Transverse colon (tissue), 4 donors: ENCODE results near the gene SPPL3. TPM values are rescaled to one million over a fixed set of nuclear protein-coding genes. Genes with fewer than 3 reads are reported as not detected.

Experiments
- DNase-seq: peaks from one replicate; pipeline ENCODE4 v3.0.0-alpha.2; 2019
- H3K27ac ChIP-seq, 4 donors: fragments of 200-600 bp; sonication (generic); 2 replicates each; pipeline ENCODE4 v1.5.1; 2016 to 2018; ENCODE audit warnings: inconsistent platforms in 4 of 4
- H3K27me3 ChIP-seq: fragments of 200-600 bp; sonication (generic); 2 replicates; pipeline ENCODE4 v1.5.1; 2017; ENCODE audit warnings: inconsistent platforms
- H3K36me3 ChIP-seq, 4 donors: fragments of 200-600 bp; sonication (generic); 2 replicates each; pipeline ENCODE4 v1.5.1; 2017 to 2019; ENCODE audit warnings: inconsistent platforms in 4 of 4
- H3K4me1 ChIP-seq, 4 donors: fragments of 200-600 bp; sonication (generic); 2 replicates each; pipeline ENCODE4 v1.5.1; 2017 to 2020; ENCODE audit warnings: inconsistent platforms in 4 of 4
- H3K4me3 ChIP-seq, 4 donors: fragments of 200-600 bp; sonication (generic); 1 replicate in 1 of 4; 2 replicates in 3 of 4; pipeline versions ENCODE4 v1.5.1 to v1.6.1; 2017 to 2019; ENCODE audit warnings: inconsistent platforms in 4 of 4
- H3K9me3 ChIP-seq, 2 donors: fragments of 200-600 bp; sonication (generic); 2 replicates each; pipeline ENCODE4 v1.5.1; 2017 to 2019; ENCODE audit warnings: inconsistent platforms in 2 of 2
- EP300 ChIP-seq: sonication (generic); formaldehyde crosslinking; IDR thresholded peaks from one replicate; pipeline ENCODE4 v1.6.1; 2017; ENCODE audit warnings: antibody characterized with exemption, low read depth
- POLR2A ChIP-seq: fragments of 450-650 bp; IDR thresholded peaks from one replicate; pipeline ENCODE4 v1.6.1; 2016; ENCODE audit warnings: antibody characterized with exemption, mild to moderate bottlenecking, moderate library complexity
- POLR2AphosphoS5 ChIP-seq, 3 donors: sonication (generic); formaldehyde crosslinking; IDR thresholded peaks; one replicate each; pipeline ENCODE4 v1.6.1; 2016; ENCODE audit warnings: antibody characterized with exemption in 3 of 3
- WGBS, 2 donors: methylation state at CpG; one replicate each; pipeline ENCODE4 v1.1.5; 2018; ENCODE audit warnings: low coverage in 1 of 2; 5-methylcytosine and 5-hydroxymethylcytosine counted together
- in situ Hi-C, 4 donors: fragments of 200-750 bp; cut with MboI; loops; one replicate each; pipeline versions ENCODE4 v1.15.0 to v1.15.1; 2017; ENCODE audit warnings: low sequenced_read_pairs in 3 of 4, low pct_ligation_motif_present in 1 of 4, low pct_unique_long_range_greater_than_20kb in 1 of 4
- intact Hi-C: fragments of 100-400 bp; cut with DNase I; formaldehyde crosslinking; loops from one replicate; pipeline ENCODE4 v1.15.1; 2023; ENCODE audit warnings: low total_unique reads
- total RNA-seq, 4 donors: library from RNA; depleted of rRNA; stranded (reverse); fragments of >200 nt; gene quantifications; one replicate each; pipeline ENCODE4 v1.1.0, GENCODE V29; 2016
- TF ChIP-seq, protein P1 (sequence below), 5 experiments: fragments of 200-600 bp in 3 of 5; fragments of 450-650 bp in 2 of 5; sonication (generic) in 3 of 5; IDR thresholded peaks; 1 replicate in 2 of 5; 2 replicates in 3 of 5; pipeline ENCODE4 v1.5.1; 2016 to 2017; ENCODE audit warnings: antibody characterized with exemption in 5 of 5, inconsistent platforms in 3 of 5, mild to moderate bottlenecking in 2 of 5, moderate library complexity in 1 of 5

The SPPL3 gene
- total RNA-seq, 4 donors from 2014 or later: 34.7 to 45.4 (median 41.6) TPM

DNA sequence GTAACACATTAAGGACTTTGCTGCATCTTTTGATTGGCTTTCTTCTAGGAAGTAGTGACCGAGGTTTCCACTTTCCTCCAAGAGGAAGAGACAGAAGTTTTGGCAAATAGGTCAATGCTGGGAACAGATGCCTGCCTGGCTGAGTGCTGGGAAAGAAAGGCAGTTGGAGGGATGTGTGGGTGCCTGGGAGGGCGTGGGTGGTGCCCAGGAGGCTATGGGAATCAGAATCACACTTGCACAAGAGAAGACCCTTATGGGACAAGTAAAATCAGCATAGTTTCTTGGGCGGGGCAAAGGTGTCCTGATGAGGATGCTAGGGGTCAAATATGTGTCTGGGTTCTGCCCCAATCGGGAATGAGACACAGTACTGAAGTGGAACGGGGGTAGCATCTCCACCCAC, 179.4 kb downstream of the SPPL3 start:
- Histone ChIP-seq H3K27ac (peak overlapping the region in 2 of 4 donors; percentile 89 to 90), H3K27me3 (no peaks in the 10 kb centered on the region), H3K36me3 (peaks cover 0 to 27% (median 3%) of the 10 kb centered on the region in 4 donors), H3K9me3 (no peaks in the 10 kb centered on the region), H3K4me1 (peaks cover 12 to 43% (median 25%) of the 10 kb centered on the region in 4 donors), H3K4me3 (no peak overlapping the region)
- in situ Hi-C loops (no loop called here), intact Hi-C loops (no loop called here)
- 72% methylated on average over 5 of the region's 5 CpGs; no CpG with 5 or more reads in 1 of the 2 donors for WGBS, 2 donors
- DNase-seq: no peak
- TF ChIP-seq, protein P1, sequence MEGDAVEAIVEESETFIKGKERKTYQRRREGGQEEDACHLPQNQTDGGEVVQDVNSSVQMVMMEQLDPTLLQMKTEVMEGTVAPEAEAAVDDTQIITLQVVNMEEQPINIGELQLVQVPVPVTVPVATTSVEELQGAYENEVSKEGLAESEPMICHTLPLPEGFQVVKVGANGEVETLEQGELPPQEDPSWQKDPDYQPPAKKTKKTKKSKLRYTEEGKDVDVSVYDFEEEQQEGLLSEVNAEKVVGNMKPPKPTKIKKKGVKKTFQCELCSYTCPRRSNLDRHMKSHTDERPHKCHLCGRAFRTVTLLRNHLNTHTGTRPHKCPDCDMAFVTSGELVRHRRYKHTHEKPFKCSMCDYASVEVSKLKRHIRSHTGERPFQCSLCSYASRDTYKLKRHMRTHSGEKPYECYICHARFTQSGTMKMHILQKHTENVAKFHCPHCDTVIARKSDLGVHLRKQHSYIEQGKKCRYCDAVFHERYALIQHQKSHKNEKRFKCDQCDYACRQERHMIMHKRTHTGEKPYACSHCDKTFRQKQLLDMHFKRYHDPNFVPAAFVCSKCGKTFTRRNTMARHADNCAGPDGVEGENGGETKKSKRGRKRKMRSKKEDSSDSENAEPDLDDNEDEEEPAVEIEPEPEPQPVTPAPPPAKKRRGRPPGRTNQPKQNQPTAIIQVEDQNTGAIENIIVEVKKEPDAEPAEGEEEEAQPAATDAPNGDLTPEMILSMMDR (IDR thresholded peaks at IDR 0.05): no peak
- TF ChIP-seq POLR2A (no peak), EP300 (no peak), POLR2AphosphoS5 (IDR thresholded peaks at IDR 0.05) (no peak)

DNA sequence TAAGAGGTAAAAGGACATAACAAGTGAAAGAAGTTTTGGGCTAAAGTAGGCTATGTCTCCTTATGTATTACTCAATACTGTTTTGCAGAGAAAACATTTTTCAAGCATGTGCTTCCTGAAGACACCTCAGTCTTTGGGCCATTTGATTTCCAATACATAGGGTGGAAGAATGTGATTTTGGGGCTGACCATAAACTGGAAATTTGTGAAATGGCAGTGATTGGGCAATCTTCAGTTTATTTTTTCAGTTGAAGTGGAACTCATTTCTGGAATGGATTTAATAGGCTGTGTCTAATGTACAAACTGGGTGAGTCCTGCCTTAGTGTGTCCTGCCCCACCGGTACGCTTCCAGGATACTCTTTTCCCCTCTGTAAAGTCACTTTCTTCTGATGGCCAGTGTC, 181.4 kb downstream of the SPPL3 start:
- no peak for DNase-seq
- TF ChIP-seq, protein P1 (IDR thresholded peaks at IDR 0.05): no peak
- TF ChIP-seq EP300 (no peak), POLR2AphosphoS5 (IDR thresholded peaks at IDR 0.05) (no peak), POLR2A (no peak)
- Histone ChIP-seq H3K27ac (no peak overlapping the region), H3K27me3 (no peaks in the 10 kb centered on the region), H3K4me3 (no peak overlapping the region), H3K4me1 (peaks cover 12 to 48% (median 33%) of the 10 kb centered on the region in 4 donors), H3K9me3 (no peaks in the 10 kb centered on the region), H3K36me3 (peaks cover 0 to 33% (median 3%) of the 10 kb centered on the region in 4 donors)
- intact Hi-C loops (no loop called here), in situ Hi-C loops (no loop called here)
- 93 to 100% methylated on average over 1 to 2 of the region's 2 CpGs for WGBS, 2 donors

DNA sequence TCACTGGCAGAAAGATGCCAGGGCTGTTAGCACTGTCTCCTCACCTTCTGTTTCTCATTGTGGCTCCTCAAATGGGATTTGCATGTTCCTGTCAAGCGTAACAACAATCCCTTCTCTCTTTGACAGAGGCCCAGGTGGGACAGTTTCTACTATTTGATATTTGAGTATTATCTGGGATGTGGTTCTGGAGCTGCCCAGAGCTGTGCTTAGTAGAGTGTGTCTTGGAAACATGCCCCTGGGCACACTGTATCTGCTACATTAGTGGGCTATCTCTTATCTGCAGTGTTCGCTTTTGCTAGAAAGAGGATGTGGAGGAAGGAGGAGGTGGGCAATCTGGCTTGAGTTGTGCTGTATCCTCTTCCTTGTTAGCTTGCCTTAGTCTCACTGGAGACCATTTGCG, 182.3 kb downstream of the SPPL3 start:
- in situ Hi-C loops (no loop called here), intact Hi-C loops (no loop called here)
- H3K9me3 ChIP-seq: no peaks in the 10 kb centered on the region
- WGBS, 2 donors: 93 to 100% methylated on average over 1 to 3 of the region's 3 CpGs
- TF ChIP-seq EP300 (no peak), POLR2AphosphoS5 (IDR thresholded peaks at IDR 0.05) (no peak), POLR2A (no peak)
- TF ChIP-seq, protein P1 (IDR thresholded peaks at IDR 0.05): no peak
- H3K27ac ChIP-seq: no peak overlapping the region
- H3K4me3 ChIP-seq: no peak overlapping the region
- H3K4me1 ChIP-seq: peaks cover 12 to 41% (median 30%) of the 10 kb centered on the region in 4 donors
- no peak for DNase-seq
- H3K36me3 ChIP-seq: peaks cover 0 to 42% (median 3%) of the 10 kb centered on the region in 4 donors
- no peaks in the 10 kb centered on the region for H3K27me3 ChIP-seq

DNA sequence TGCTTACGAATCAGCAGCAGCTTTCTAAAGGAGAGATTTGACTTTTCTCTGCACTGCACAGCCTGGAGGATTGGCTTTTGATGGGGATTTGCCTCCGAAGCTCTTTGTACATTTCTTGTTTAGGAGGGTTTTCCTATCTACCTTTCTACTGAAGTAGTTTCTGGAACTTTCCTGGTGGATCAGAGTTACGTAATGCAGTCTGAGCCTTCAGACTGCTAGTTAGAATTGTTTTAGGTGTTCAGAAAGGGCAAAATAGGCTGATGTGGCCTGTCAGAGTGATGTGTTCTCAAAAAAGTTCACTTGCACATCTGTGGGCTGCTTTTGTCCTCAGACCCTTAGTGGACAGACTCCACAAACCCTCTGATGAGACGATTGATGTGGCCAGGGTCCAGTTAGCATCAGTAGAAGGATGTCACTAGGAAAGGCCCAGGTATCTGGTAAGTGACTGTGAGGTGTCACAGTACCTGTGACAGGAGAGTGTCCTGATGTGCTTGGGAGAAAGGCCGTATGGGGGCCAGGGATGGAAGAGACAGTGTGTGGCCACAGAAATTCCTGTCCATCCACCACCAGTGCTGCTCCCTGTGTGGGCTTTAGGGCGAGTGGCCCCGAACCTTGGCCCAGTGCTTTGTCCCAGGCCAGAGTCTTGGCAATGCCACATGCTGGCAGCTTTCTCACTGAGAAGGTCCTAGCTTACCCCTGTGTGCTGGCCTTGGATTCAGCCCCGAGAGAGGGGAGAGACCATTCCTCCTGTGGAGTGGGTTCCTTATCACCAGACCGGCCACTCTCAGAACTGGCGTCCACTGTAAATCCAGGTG, 183.0 kb downstream of the SPPL3 start:
- Histone ChIP-seq H3K4me1 (peaks cover 12 to 42% (median 28%) of the 10 kb centered on the region in 4 donors), H3K9me3 (no peaks in the 10 kb centered on the region), H3K36me3 (peaks cover 0 to 42% (median 3%) of the 10 kb centered on the region in 4 donors), H3K27me3 (no peaks in the 10 kb centered on the region), H3K4me3 (no peak overlapping the region), H3K27ac (peak overlapping the region in 3 of 4 donors; percentile 72 to 77 (median 72))
- in situ Hi-C loops: no loop called here
- intact Hi-C loops: no loop called here
- no peak for DNase-seq
- TF ChIP-seq EP300: no peak
- TF ChIP-seq POLR2AphosphoS5 (IDR thresholded peaks at IDR 0.05): no peak
- no peak for TF ChIP-seq POLR2A
- TF ChIP-seq, protein P1 (IDR thresholded peaks at IDR 0.05): no peak
- 90 to 93% methylated on average over 3 to 10 of the region's 10 CpGs for WGBS, 2 donors
